A549 (cell line): ENCODE results near the gene SLC35E4. TPM values are rescaled to one million over a fixed set of nuclear protein-coding genes. Genes with fewer than 3 reads are reported as not detected.

Experiments
- ATAC-seq, 2 experiments: fragments of 200-7000 bp in 1 of 2; fragments of >200 bp in 1 of 2; cut with Nextera tagmentation in 1 of 2; cut with Tn5 transposase in 1 of 2; 3 replicates each; pipeline versions ENCODE4 v1.8.0 to v1.9.1; 2018 to 2020; ENCODE audit warnings: mild to moderate bottlenecking in 1 of 2, moderate library complexity in 1 of 2
- CTCF ChIA-PET: fragments of 300-600 bp; sonication (Branson Sonifier 250); formaldehyde crosslinking; extraction: SDS; loops from one replicate; lab custom pipeline; 2021; ENCODE audit warnings: antibody characterized with exemption, inconsistent platforms; lab: Yijun Ruan, JAX
- POLR2A ChIA-PET: fragments of 350-600 bp; formaldehyde crosslinking; extraction: SDS; loops from one replicate; lab custom pipeline; 2021; ENCODE audit warnings: antibody characterized with exemption, inconsistent platforms; lab: Yijun Ruan, JAX
- DNase-seq, 2 experiments: peaks; one replicate each; pipeline versions ENCODE4 v3.0.0 to v3.0.0-alpha.2; 2011 to 2016; ENCODE audit warnings: low read depth in 1 of 2, low spot score in 1 of 2
- FAIRE-seq: peaks from 2 replicates; lab custom pipeline; 2011; peaks lifted over from hg19 to GRCh38; lab: Jason Lieb, UNC
- H3K27ac ChIP-seq, 2 experiments: fragments of >200 bp; sonication (Bioruptor Twin); formaldehyde crosslinking; 3 replicates each; pipeline ENCODE4 v1.5.1; 2016 to 2017
- H3K4me1 ChIP-seq: fragments of >200 bp; sonication (Bioruptor Twin); formaldehyde crosslinking; 3 replicates; pipeline ENCODE4 v1.6.1; 2016
- H3K4me2 ChIP-seq: fragments of >200 bp; sonication (Bioruptor Twin); formaldehyde crosslinking; 3 replicates; pipeline ENCODE4 v1.6.1; 2016
- H3K4me3 ChIP-seq: fragments of >200 bp; sonication (Bioruptor Twin); formaldehyde crosslinking; 3 replicates; pipeline ENCODE4 v1.5.1; 2016
- H3K9me3 ChIP-seq: fragments of >200 bp; sonication (Bioruptor Twin); formaldehyde crosslinking; 3 replicates; pipeline ENCODE4 v1.6.1; 2016
- CBX8 ChIP-seq: fragments of 200-600 bp; sonication (generic); IDR thresholded peaks from 2 replicates; pipeline ENCODE4 v1.6.1; 2016
- CHD2 ChIP-seq: fragments of 150-350 bp; IDR thresholded peaks from 2 replicates; pipeline ENCODE4 v1.6.1; 2014; ENCODE audit warnings: low read length; ENCODE audit not compliant: partially characterized antibody
- CTCF ChIP-seq: fragments of >200 bp; sonication (Bioruptor Twin); formaldehyde crosslinking; IDR thresholded peaks from 3 replicates; pipeline ENCODE4 v1.5.1; 2016
- EHF ChIP-seq: fragments of 250-450 bp; sonication (Bioruptor Pico); IDR thresholded peaks from 2 replicates; pipeline ENCODE4 v1.5.0; 2020; ENCODE audit warnings: mild to moderate bottlenecking
- FOSL2 ChIP-seq, 2 experiments: fragments of 450-650 bp in 1 of 2; fragments of >200 bp in 1 of 2; sonication (Bioruptor Twin) in 1 of 2; formaldehyde crosslinking; IDR thresholded peaks; 2 replicates each; pipeline versions ENCODE4 v1.5.0 to v1.6.1; 2016 to 2020; ENCODE audit warnings: mild to moderate bottlenecking in 1 of 2, moderate library complexity in 1 of 2
- HDAC2 ChIP-seq: fragments of 200-600 bp; sonication (generic); IDR thresholded peaks from 2 replicates; pipeline ENCODE4 v1.6.1; 2016
- HEYL ChIP-seq: fragments of 250-450 bp; sonication (Bioruptor Pico); IDR thresholded peaks from 2 replicates; pipeline ENCODE4 v1.8.0; 2021; ENCODE audit warnings: mild to moderate bottlenecking, moderate library complexity
- HOXB13 ChIP-seq: fragments of 250-450 bp; sonication (Bioruptor Pico); IDR thresholded peaks from 2 replicates; pipeline ENCODE4 v1.5.0; 2020; ENCODE audit warnings: low read depth, mild to moderate bottlenecking, moderate library complexity
- MAFK ChIP-seq: fragments of 450-650 bp; IDR thresholded peaks from 2 replicates; pipeline ENCODE4 v1.6.1; 2014; ENCODE audit not compliant: partially characterized antibody
- MAX ChIP-seq: IDR thresholded peaks from 2 replicates; pipeline ENCODE4 v1.6.1; 2012
- MAZ ChIP-seq: fragments of 150-350 bp; IDR thresholded peaks from 2 replicates; pipeline ENCODE4 v1.6.1; 2014; ENCODE audit warnings: antibody characterized with exemption, low read depth, low read length, borderline replicate concordance
- MYC ChIP-seq: IDR thresholded peaks from 2 replicates; pipeline ENCODE4 v1.6.1; 2012; ENCODE audit warnings: mild to moderate bottlenecking, inconsistent platforms, low read length, improper control_type of control experiment, borderline replicate concordance
- POLR2AphosphoS2 ChIP-seq: conservative IDR thresholded peaks from 2 replicates; pipeline ENCODE4 v1.6.1; 2012; ENCODE audit warnings: low read length, improper control_type of control experiment, inconsistent platforms
- RAD21 ChIP-seq, 2 experiments: fragments of >200 bp in 1 of 2; sonication (Bioruptor Twin) in 1 of 2; formaldehyde crosslinking in 1 of 2; IDR thresholded peaks in 1 of 2; conservative IDR thresholded peaks in 1 of 2; 2 replicates in 1 of 2; 3 replicates in 1 of 2; pipeline ENCODE4 v1.6.1; 2012 to 2018; ENCODE audit warnings: inconsistent platforms in 1 of 2
- RARB ChIP-seq: fragments of 250-450 bp; sonication (Bioruptor Pico); IDR thresholded peaks from 2 replicates; pipeline ENCODE4 v1.8.0; 2021; ENCODE audit warnings: mild to moderate bottlenecking, moderate library complexity
- REST ChIP-seq: fragments of 200-600 bp; sonication (generic); IDR thresholded peaks from 2 replicates; pipeline ENCODE4 v1.6.1; 2016; ENCODE audit warnings: antibody characterized with exemption, mild to moderate bottlenecking, moderate library complexity
- RNF2 ChIP-seq: fragments of 200-600 bp; sonication (generic); IDR thresholded peaks from 2 replicates; pipeline ENCODE4 v1.6.1; 2016; ENCODE audit warnings: low read depth, mild to moderate bottlenecking, antibody characterized with exemption, moderate library complexity, borderline replicate concordance
- TFCP2L1 ChIP-seq: fragments of 250-450 bp; sonication (Bioruptor Pico); IDR thresholded peaks from 2 replicates; pipeline ENCODE4 v1.5.0; 2021; ENCODE audit warnings: mild to moderate bottlenecking
- USF2 ChIP-seq: fragments of 450-650 bp; IDR thresholded peaks from 2 replicates; pipeline ENCODE4 v1.6.1; 2014; ENCODE audit warnings: antibody characterized with exemption
- ZC3H11A ChIP-seq: fragments of 450-650 bp; IDR thresholded peaks from 2 replicates; pipeline ENCODE4 v1.6.1; 2014; ENCODE audit warnings: antibody characterized with exemption, mild to moderate bottlenecking
- ZNF302 ChIP-seq: fragments of 250-450 bp; sonication (Bioruptor Pico); IDR thresholded peaks from 2 replicates; pipeline ENCODE4 v1.9.0; 2021; ENCODE audit warnings: inconsistent platforms, mild to moderate bottlenecking, moderate library complexity
- ZSCAN20 ChIP-seq: fragments of 250-450 bp; sonication (Bioruptor Pico); IDR thresholded peaks from 2 replicates; pipeline ENCODE4 v1.8.0; 2022; ENCODE audit warnings: mild to moderate bottlenecking, moderate library complexity
- WGBS: methylation state at CpG from one replicate; pipeline ENCODE4 v1.1.6; 2017; ENCODE audit errors: missing lambda C conversion rate; 5-methylcytosine and 5-hydroxymethylcytosine counted together
- polyA plus RNA-seq, 4 experiments: library from polyadenylated mRNA; depleted of rRNA in 3 of 4; stranded (reverse); fragments of >200 nt; fragmentation: RNase III in 1 of 4; extraction: RNeasy Plus Mini Kit Qiagen cat#74134 plus additional on column Dnase treatment in 1 of 4; gene quantifications; 2 replicates in 3 of 4; 3 replicates in 1 of 4; pipeline ENCODE4 v1.2.3, GENCODE V29; 2011 to 2017
- TF ChIP-seq, protein P1 (sequence below): fragments of >200 bp; sonication (Bioruptor Twin); formaldehyde crosslinking; IDR thresholded peaks from 2 replicates; pipeline ENCODE4 v1.6.1; 2016

Gene SLC35E4
- polyA plus RNA-seq, 2 of the 4 experiments (the other 2 are of a cell fraction) = 2.0 to 3.3 TPM

- no peak for TF ChIP-seq REST
- TF ChIP-seq MAZ = no peak
- no peak for TF ChIP-seq MAX
- TF ChIP-seq RAD21 (conservative IDR thresholded peaks at IDR 0.05 in 1 of 2, IDR thresholded peaks at IDR 0.05 in 1 of 2) = no peak
- TF ChIP-seq, protein P1, sequence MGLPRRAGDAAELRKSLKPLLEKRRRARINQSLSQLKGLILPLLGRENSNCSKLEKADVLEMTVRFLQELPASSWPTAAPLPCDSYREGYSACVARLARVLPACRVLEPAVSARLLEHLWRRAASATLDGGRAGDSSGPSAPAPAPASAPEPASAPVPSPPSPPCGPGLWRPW = no peak
- TF ChIP-seq HEYL (CRISPR knock-in tag) = no peak
- no peak for TF ChIP-seq ZNF302 (CRISPR knock-in tag)
These were observed 32.8 kb downstream of the SLC35E4 start (continued) for GRCh38 chr22:30668386-30668710.

GRCh38 chr22:30671071-30671470 lies 35.5 kb downstream of the SLC35E4 start:
- DNase-seq (no peak), FAIRE-seq (no peak), ATAC-seq (no peak)
- POLR2A ChIA-PET = no interaction called here
- TF ChIP-seq REST = no peak
- no peak for TF ChIP-seq CBX8
- TF ChIP-seq TFCP2L1 (CRISPR knock-in tag) = no peak
- no peak for TF ChIP-seq ZSCAN20 (CRISPR knock-in tag)
- TF ChIP-seq CTCF = no peak
- TF ChIP-seq RNF2 = no peak
- no peak for TF ChIP-seq HDAC2
- TF ChIP-seq ZC3H11A = no peak
- TF ChIP-seq EHF = no peak
- TF ChIP-seq MAFK = no peak
- TF ChIP-seq MAX = no peak
- TF ChIP-seq MYC = no peak
- no peak for TF ChIP-seq RARB (CRISPR knock-in tag)
- no peak for TF ChIP-seq USF2
- TF ChIP-seq HOXB13 = no peak
- TF ChIP-seq MAZ = no peak
- TF ChIP-seq CHD2 = no peak
- TF ChIP-seq POLR2AphosphoS2 = no peak
- no peak for TF ChIP-seq FOSL2 (IDR thresholded peaks at IDR 0.05)
- TF ChIP-seq FOSL2 (CRISPR knock-in tag; IDR thresholded peaks at IDR 0.05) = no peak
- H3K4me3 ChIP-seq = no peak overlapping the region
- 69% methylated on average over 3 of the region's 3 CpGs for WGBS
- no peaks in the 10 kb centered on the region for H3K9me3 ChIP-seq
- no peak overlapping the region for H3K27ac ChIP-seq
- H3K4me1 ChIP-seq = peaks cover 6% of the 10 kb centered on the region; the same call in 1 of the 3 replicates
- H3K4me2 ChIP-seq = no peak overlapping the region
- CTCF ChIA-PET = interaction anchor here (0.8 to 3.1 kb wide), 2 partner anchors 11 to 84 kb away, joined by 3 to 11 read pairs; no protein-coding TSS in a partner anchor
